HEK293T (cell line): ENCODE data around the gene NIPSNAP3A.

Source experiments
- CTCF ChIA-PET: fragments of 350-600 bp; formaldehyde crosslinking; extraction: SDS; loops from one replicate; lab custom pipeline; 2021; ENCODE audit warnings: antibody characterized with exemption, inconsistent platforms; lab: Yijun Ruan, JAX
- POLR2A ChIA-PET: fragments of 350-600 bp; formaldehyde crosslinking; extraction: SDS; loops from one replicate; lab custom pipeline; 2020; ENCODE audit warnings: antibody characterized with exemption, inconsistent platforms; lab: Yijun Ruan, JAX
- DNase-seq: peaks from one replicate; pipeline ENCODE4 v3.0.0; 2012; ENCODE audit warnings: mixed read lengths; ENCODE audit errors: extremely low spot score
- ARNT ChIP-seq: fragments of 450-650 bp; IDR thresholded peaks from 2 replicates; pipeline ENCODE4 v1.6.1; 2017; ENCODE audit warnings: mild to moderate bottlenecking
- BHLHE40 ChIP-seq: fragments of 450-650 bp; IDR thresholded peaks from 2 replicates; pipeline ENCODE4 v1.6.1; 2016; ENCODE audit warnings: mild to moderate bottlenecking, moderate library complexity, borderline replicate concordance
- CTBP1 ChIP-seq: fragments of 450-650 bp; IDR thresholded peaks from 2 replicates; pipeline ENCODE4 v1.6.1; 2016; ENCODE audit warnings: borderline replicate concordance
- ELF4 ChIP-seq: fragments of 450-650 bp; IDR thresholded peaks from 2 replicates; pipeline ENCODE4 v1.6.1; 2017; ENCODE audit warnings: antibody characterized with exemption
- FOXA1 ChIP-seq: fragments of 450-650 bp; IDR thresholded peaks from 2 replicates; pipeline ENCODE4 v1.6.1; 2016; ENCODE audit warnings: mild to moderate bottlenecking
- FOXK2 ChIP-seq: fragments of 450-650 bp; IDR thresholded peaks from 2 replicates; pipeline ENCODE4 v1.6.1; 2016; ENCODE audit warnings: mild to moderate bottlenecking
- FOXM1 ChIP-seq: fragments of 450-650 bp; IDR thresholded peaks from 2 replicates; pipeline ENCODE4 v1.6.1; 2017; ENCODE audit warnings: mild to moderate bottlenecking, borderline replicate concordance
- HDGF ChIP-seq: fragments of 450-650 bp; IDR thresholded peaks from 2 replicates; pipeline ENCODE4 v1.6.1; 2017; ENCODE audit warnings: antibody characterized with exemption, borderline replicate concordance
- L3MBTL2 ChIP-seq: fragments of 450-650 bp; conservative IDR thresholded peaks from 2 replicates; pipeline ENCODE4 v1.6.1; 2016; ENCODE audit warnings: mild to moderate bottlenecking
- LEF1 ChIP-seq: fragments of 450-650 bp; IDR thresholded peaks from 2 replicates; pipeline ENCODE4 v1.6.1; 2017; ENCODE audit warnings: mild to moderate bottlenecking, borderline replicate concordance
- NFRKB ChIP-seq: fragments of 450-650 bp; IDR thresholded peaks from 2 replicates; pipeline ENCODE4 v1.6.1; 2016; ENCODE audit warnings: mild to moderate bottlenecking, moderate library complexity
- PKNOX1 ChIP-seq: fragments of 450-650 bp; IDR thresholded peaks from 2 replicates; pipeline ENCODE4 v1.6.1; 2016
- SP1 ChIP-seq: fragments of 450-650 bp; IDR thresholded peaks from 2 replicates; pipeline ENCODE4 v1.6.1; 2017
- SUZ12 ChIP-seq: fragments of 450-650 bp; IDR thresholded peaks from 2 replicates; pipeline ENCODE4 v1.6.1; 2016; ENCODE audit warnings: mild to moderate bottlenecking
- TARDBP ChIP-seq: fragments of 450-650 bp; IDR thresholded peaks from 2 replicates; pipeline ENCODE4 v1.6.1; 2016
- ZNF384 ChIP-seq: fragments of 450-650 bp; IDR thresholded peaks from 2 replicates; pipeline ENCODE4 v1.6.1; 2016

NIPSNAP3A gene

GRCh38 chr9:104743376-104743985, 4.0 kb upstream of the NIPSNAP3A start:
- ChIA-PET CTCF (no interaction called here), POLR2A (no interaction called here)
- DNase-seq, result peak; percentile 45
- TF ChIP-seq BHLHE40, result no peak
- TF ChIP-seq HDGF, result no peak
- no peak for TF ChIP-seq ZNF384
- no peak for TF ChIP-seq ELF4
- TF ChIP-seq LEF1, result no peak
- no peak for TF ChIP-seq CTBP1
- TF ChIP-seq ARNT, result no peak
- no peak for TF ChIP-seq FOXM1
- no peak for TF ChIP-seq PKNOX1
- TF ChIP-seq SP1, result no peak
- TF ChIP-seq FOXA1, result no peak
- TF ChIP-seq SUZ12, result no peak
- no peak for TF ChIP-seq FOXK2
- TF ChIP-seq L3MBTL2, result no peak
- TF ChIP-seq NFRKB, result no peak
- no peak for TF ChIP-seq TARDBP

DNA sequence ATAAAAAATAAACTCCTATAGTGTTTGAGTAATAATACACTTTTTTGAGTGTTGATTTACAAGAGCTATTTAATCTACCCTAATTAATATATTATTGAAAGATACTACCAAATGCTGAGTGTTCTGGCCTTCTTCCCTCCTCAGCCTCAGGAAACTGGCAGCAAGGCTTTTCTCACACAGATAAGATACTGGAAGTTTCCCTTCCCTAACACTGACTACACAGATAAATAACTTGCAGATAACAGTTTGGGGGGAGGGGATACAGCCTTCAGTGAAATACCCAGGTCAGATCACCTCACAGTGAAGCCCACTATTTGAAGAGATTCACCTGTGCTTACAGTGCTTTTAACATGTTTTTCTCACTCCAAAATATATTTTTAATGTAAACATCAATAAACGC, 1.6 kb upstream of the NIPSNAP3A start:
- TF ChIP-seq HDGF (no peak), SP1 (no peak), ARNT (no peak), ELF4 (no peak)
- CTCF ChIA-PET, result no interaction called here
- POLR2A ChIA-PET, result interaction anchor here (0.7 kb wide), 1 partner anchor 222 kb away, joined by 3 read pairs; no protein-coding TSS in a partner anchor
- no peak for DNase-seq

- TF ChIP-seq CTBP1, result no peak
- TF ChIP-seq FOXA1, result no peak
- TF ChIP-seq L3MBTL2, result no peak
- DNase-seq, result no peak
- CTCF ChIA-PET, result no interaction called here
- POLR2A ChIA-PET, result interaction anchor here (0.7 to 1.7 kb wide), 2 partner anchors 16 to 222 kb away, joined by 3 to 5 read pairs; no protein-coding TSS in a partner anchor
These were observed 1.2 kb upstream of the NIPSNAP3A start for GRCh38 chr9:104746285-104746684.

GRCh38 chr9:104746798-104747197, 685 bp upstream of the NIPSNAP3A start:
- CTCF ChIA-PET, result interaction anchor here (0.6 kb wide), 3 partner anchors 59 to 730 kb away, joined by 3 read pairs; no protein-coding TSS in a partner anchor
- TF ChIP-seq L3MBTL2 (no peak), LEF1 (no peak), TARDBP (no peak), ELF4 (no peak)
- DNase-seq, result no peak
- POLR2A ChIA-PET, result interaction anchor here (1.7 kb wide), 1 partner anchor 15 kb away, joined by 5 read pairs; no protein-coding TSS in a partner anchor

- TF ChIP-seq SUZ12 (no peak), L3MBTL2 (peak; percentile 45; the same call in 1 of the 2 replicates)
- CTCF ChIA-PET, result interaction anchor here (0.6 kb wide), 3 partner anchors 59 to 730 kb away, joined by 3 read pairs; no protein-coding TSS in a partner anchor
- no peak for DNase-seq
- POLR2A ChIA-PET, result interaction anchor here (1.7 kb wide), 1 partner anchor 15 kb away, joined by 5 read pairs; no protein-coding TSS in a partner anchor
These were observed 278 bp upstream of the NIPSNAP3A start for GRCh38 chr9:104747245-104747564.

DNA sequence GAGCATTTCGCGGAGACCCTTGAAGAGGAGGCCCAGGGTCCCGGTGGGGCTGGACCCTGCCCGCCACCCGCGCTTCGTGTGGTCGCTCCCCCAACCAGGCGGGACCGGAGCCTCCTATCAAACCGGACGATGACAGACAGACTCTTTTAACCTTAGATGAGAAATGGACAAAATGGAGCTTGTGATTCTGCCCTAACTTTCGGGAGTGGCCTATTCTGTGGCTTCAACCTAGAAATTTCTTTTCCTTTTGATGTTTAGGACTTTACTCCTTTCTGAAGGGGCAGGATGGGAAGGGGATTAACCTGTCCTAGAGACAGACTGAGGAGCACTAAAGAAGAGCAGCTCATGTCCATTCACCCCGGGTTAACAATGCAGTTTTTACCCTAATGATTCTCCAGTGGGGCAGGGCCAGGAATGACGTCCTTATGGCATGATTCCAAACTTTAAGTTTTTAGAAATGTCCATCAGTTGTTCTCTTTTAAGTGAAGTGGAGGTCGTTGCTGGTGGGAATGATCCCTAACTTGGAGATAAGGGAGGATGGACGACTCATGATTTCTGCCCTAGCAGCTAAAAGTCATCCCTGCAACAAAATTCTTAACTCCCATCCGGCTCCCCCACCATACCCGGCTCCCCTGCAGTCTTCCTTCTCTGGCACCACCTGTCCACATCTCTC, 1.0 kb downstream of the NIPSNAP3A start:
- DNase-seq, result no peak
- ChIA-PET POLR2A (interaction anchor here (0.9 to 1.4 kb wide), 5 partner anchors 12 to 657 kb away, joined by 3 to 4 read pairs (median 3); partner anchors contain the start of gene NIPSNAP3B), CTCF (interaction anchor here (0.6 kb wide), 1 partner anchor 166 kb away, joined by 3 read pairs; no protein-coding TSS in a partner anchor)
- no peak for TF ChIP-seq NFRKB
- TF ChIP-seq CTBP1, result no peak
- TF ChIP-seq HDGF, result no peak

GRCh38 chr9:104750185-104750767, 2.8 kb downstream of the NIPSNAP3A start:
- TF ChIP-seq ZNF384 (no peak), SP1 (no peak), ARNT (no peak), TARDBP (no peak), NFRKB (no peak), BHLHE40 (no peak), FOXM1 (no peak), FOXK2 (no peak), PKNOX1 (no peak), FOXA1 (no peak), HDGF (no peak), CTBP1 (no peak), ELF4 (no peak), LEF1 (no peak), SUZ12 (no peak), L3MBTL2 (no peak)
- ChIA-PET POLR2A (no interaction called here), CTCF (no interaction called here)
- no peak for DNase-seq
